H1 (cell line): ENCODE data around the gene CDHR2. TPM values are rescaled to one million over a fixed set of nuclear protein-coding genes. Genes with fewer than 3 reads are reported as not detected.

Experiments
- CTCF ChIA-PET: fragments of 300-600 bp; sonication (Branson Sonifier 250); formaldehyde crosslinking; loops from one replicate; lab custom pipeline; 2021; ENCODE audit not compliant: partially characterized antibody; lab: Charles Lee
- POLR2A ChIA-PET: fragments of 300-600 bp; sonication (Branson Sonifier 250); formaldehyde crosslinking; loops from one replicate; lab custom pipeline; 2021; ENCODE audit warnings: inconsistent platforms; ENCODE audit not compliant: partially characterized antibody; lab: Charles Lee
- DNase-seq, 2 experiments: peaks; one replicate each; pipeline versions ENCODE4 v3.0.0 to v3.0.0-alpha.2; 2010 to 2022; ENCODE audit warnings: low spot score in 2 of 2, low read depth in 1 of 2, mixed read lengths in 1 of 2
- FAIRE-seq: peaks from 2 replicates; lab custom pipeline; 2011; peaks lifted over from hg19 to GRCh38; lab: Jason Lieb, UNC
- H2AFZ ChIP-seq: 2 replicates; pipeline ENCODE4 v1.8.1; 2012; ENCODE audit warnings: low read length, inconsistent platforms
- H2AK5ac ChIP-seq: 2 replicates; pipeline ENCODE4 v1.6.1; 2013; ENCODE audit warnings: low read depth, low read length
- H2BK120ac ChIP-seq: replicated peaks from 2 replicates; pipeline ENCODE3; 2013; ENCODE audit warnings: low read depth, low read length, inconsistent platforms
- H2BK12ac ChIP-seq: 2 replicates; pipeline ENCODE4 v1.6.1; 2013; ENCODE audit warnings: low read depth, low read length
- H2BK15ac ChIP-seq: 2 replicates; pipeline ENCODE4 v1.6.1; 2013; ENCODE audit warnings: low read length
- H2BK20ac ChIP-seq: 2 replicates; pipeline ENCODE4 v1.6.1; 2013; ENCODE audit warnings: low read length
- H2BK5ac ChIP-seq: 2 replicates; pipeline ENCODE4 v1.6.1; 2013; ENCODE audit warnings: low read depth, low read length
- H3K14ac ChIP-seq: 2 replicates; pipeline ENCODE4 v1.6.1; 2013; ENCODE audit warnings: inconsistent platforms; ENCODE audit not compliant: insufficient read length
- H3K18ac ChIP-seq: 2 replicates; pipeline ENCODE4 v1.6.1; 2013; ENCODE audit warnings: low read length; ENCODE audit errors: extremely low read depth
- H3K23ac ChIP-seq: 2 replicates; pipeline ENCODE4 v1.6.1; 2013; ENCODE audit warnings: inconsistent platforms; ENCODE audit not compliant: insufficient read length
- H3K23me2 ChIP-seq: 2 replicates; pipeline ENCODE4 v1.6.1; 2013; ENCODE audit warnings: low read depth, low read length
- H3K27ac ChIP-seq: 2 replicates; pipeline ENCODE4 v1.6.1; 2011; ENCODE audit warnings: low read depth, low read length, inconsistent platforms
- H3K27me3 ChIP-seq, 4 experiments: replicated peaks in 1 of 4; 1 replicate in 1 of 4; 2 replicates in 3 of 4; pipeline versions ENCODE4 v1.6.1 to v1.8.1; 2011 to 2013; ENCODE audit warnings: low read length in 3 of 4, mild to moderate bottlenecking in 3 of 4, inconsistent platforms in 2 of 4, mixed read lengths in 2 of 4, moderate library complexity in 1 of 4; ENCODE audit not compliant: control insufficient read depth in 3 of 4, insufficient read depth in 3 of 4; ENCODE audit errors: extremely low read depth in 1 of 4
- H3K36me3 ChIP-seq, 4 experiments: 2 replicates each; pipeline versions ENCODE4 v1.6.1 to v1.8.1; 2011 to 2013; ENCODE audit warnings: mild to moderate bottlenecking in 4 of 4, low read length in 3 of 4, moderate library complexity in 2 of 4, control low read depth in 1 of 4, inconsistent platforms in 1 of 4; ENCODE audit not compliant: insufficient read depth in 4 of 4, control insufficient read depth in 2 of 4
- H3K4ac ChIP-seq: replicated peaks from 2 replicates; pipeline ENCODE3; 2013; ENCODE audit warnings: low read length, low read depth, mixed read lengths, inconsistent platforms; ENCODE audit not compliant: insufficient read length
- H3K4me1 ChIP-seq, 4 experiments: replicated peaks in 1 of 4; 1 replicate in 1 of 4; 2 replicates in 3 of 4; pipeline versions ENCODE4 v1.6.1 to v1.8.1; 2011 to 2013; ENCODE audit warnings: low read length in 3 of 4, inconsistent platforms in 2 of 4, mixed read lengths in 1 of 4; ENCODE audit not compliant: insufficient read depth in 4 of 4, control insufficient read depth in 3 of 4
- H3K4me2 ChIP-seq, 2 experiments: 2 replicates each; pipeline versions ENCODE4 v1.6.1 to v1.8.1; 2011 to 2013; ENCODE audit warnings: low read depth in 2 of 2, low read length in 2 of 2, control low read depth in 1 of 2, inconsistent platforms in 1 of 2, mild to moderate bottlenecking in 1 of 2; ENCODE audit not compliant: insufficient read depth in 1 of 2
- H3K4me3 ChIP-seq, 4 experiments: fragments of 200-600, 300-600 bp in 1 of 4; sonication (generic), shearing (Covaris generic), sonication (Bioruptor Twin) in 1 of 4; 2 replicates each; pipeline versions ENCODE4 v1.5.1 to v1.8.1; 2011 to 2016; ENCODE audit warnings: low read length in 4 of 4, low read depth in 3 of 4, control low read depth in 2 of 4, inconsistent platforms in 2 of 4, mild to moderate bottlenecking in 2 of 4, mixed read lengths in 1 of 4, moderate library complexity in 1 of 4; ENCODE audit not compliant: insufficient read depth in 2 of 4; ENCODE audit errors: extremely low read depth in 1 of 4
- H3K56ac ChIP-seq: replicated peaks from 2 replicates; pipeline ENCODE3; 2013; ENCODE audit warnings: low read depth, mild to moderate bottlenecking, mixed read lengths, low read length, inconsistent platforms; ENCODE audit not compliant: insufficient read length
- H3K79me1 ChIP-seq: 2 replicates; pipeline ENCODE4 v1.6.1; 2013; ENCODE audit warnings: low read depth, low read length, control low read depth
- H3K79me2 ChIP-seq, 2 experiments: 2 replicates each; pipeline versions ENCODE4 v1.6.1 to v1.8.1; 2012 to 2013; ENCODE audit warnings: low read length in 2 of 2, mild to moderate bottlenecking in 2 of 2, inconsistent platforms in 1 of 2; ENCODE audit not compliant: insufficient read depth in 2 of 2, control insufficient read depth in 1 of 2
- H3K9ac ChIP-seq, 4 experiments: replicated peaks in 1 of 4; 1 replicate in 1 of 4; 2 replicates in 3 of 4; pipeline versions ENCODE4 v1.6.1 to v1.8.1; 2011 to 2013; ENCODE audit warnings: low read depth in 3 of 4, low read length in 3 of 4, control low read depth in 2 of 4, mild to moderate bottlenecking in 2 of 4, moderate library complexity in 2 of 4, inconsistent platforms in 1 of 4; ENCODE audit errors: extremely low read depth in 1 of 4
- H3K9me3 ChIP-seq, 2 experiments: 2 replicates each; pipeline versions ENCODE4 v1.6.1 to v1.8.1; 2012 to 2013; ENCODE audit warnings: mild to moderate bottlenecking in 2 of 2, moderate library complexity in 2 of 2, control low read depth in 1 of 2, inconsistent platforms in 1 of 2, low read depth in 1 of 2, low read length in 1 of 2, mixed read lengths in 1 of 2; ENCODE audit not compliant: insufficient read depth in 2 of 2
- H4K20me1 ChIP-seq, 2 experiments: replicated peaks in 1 of 2; 2 replicates each; pipeline versions ENCODE3 to v1.8.1; 2011 to 2013; ENCODE audit warnings: inconsistent platforms in 2 of 2, low read length in 2 of 2, mild to moderate bottlenecking in 1 of 2; ENCODE audit not compliant: insufficient read depth in 2 of 2, control insufficient read depth in 1 of 2
- H4K5ac ChIP-seq: 2 replicates; pipeline ENCODE4 v1.6.1; 2013; ENCODE audit warnings: low read length, low read depth, mixed read lengths, inconsistent platforms; ENCODE audit not compliant: insufficient read length
- H4K8ac ChIP-seq: 2 replicates; pipeline ENCODE4 v1.8.0; 2013; ENCODE audit warnings: mild to moderate bottlenecking, moderate library complexity, low read length, inconsistent platforms; ENCODE audit not compliant: insufficient read depth; ENCODE audit errors: extremely low read depth
- H4K91ac ChIP-seq: replicated peaks from 2 replicates; pipeline ENCODE3; 2013; ENCODE audit warnings: low read length, mixed read lengths, inconsistent platforms; ENCODE audit not compliant: insufficient read length
- BACH1 ChIP-seq: IDR thresholded peaks from 2 replicates; pipeline ENCODE4 v1.6.1; 2012; ENCODE audit warnings: low read length, improper control_type of control experiment
- CHD2 ChIP-seq: IDR thresholded peaks from 2 replicates; pipeline ENCODE4 v1.6.1; 2012; ENCODE audit warnings: low read length, improper control_type of control experiment
- CREB1 ChIP-seq: IDR thresholded peaks from 2 replicates; pipeline ENCODE4 v1.6.1; 2012; ENCODE audit warnings: inconsistent platforms
- E2F6 ChIP-seq: IDR thresholded peaks from 2 replicates; pipeline ENCODE4 v1.6.1; 2012; ENCODE audit warnings: inconsistent platforms
- EZH2 ChIP-seq: fragments of 200-600 bp; sonication (generic); IDR thresholded peaks from 2 replicates; pipeline ENCODE4 v1.7.1; 2012; ENCODE audit warnings: low read depth, mild to moderate bottlenecking, moderate library complexity, low read length, inconsistent platforms; ENCODE audit not compliant: severe bottlenecking
- HDAC6 ChIP-seq: IDR thresholded peaks from one replicate; pipeline ENCODE4 v1.7.1; 2012; ENCODE audit warnings: low read depth, mild to moderate bottlenecking, inconsistent platforms, low read length, moderate library complexity
- JUND ChIP-seq: IDR thresholded peaks from 2 replicates; pipeline ENCODE4 v1.6.1; 2011; ENCODE audit warnings: mild to moderate bottlenecking, improper control_type of control experiment, low read length
- RNF2 ChIP-seq: fragments of 200-900, 300-1000 bp; sonication (generic); IDR thresholded peaks from 2 replicates; pipeline ENCODE4 v1.7.1; 2016; ENCODE audit warnings: borderline replicate concordance, low read depth, mild to moderate bottlenecking, antibody characterized with exemption, low read length; ENCODE audit not compliant: poor library complexity, severe bottlenecking; ENCODE audit errors: missing control alignments
- SIN3A ChIP-seq, 2 experiments: IDR thresholded peaks in 1 of 2; conservative IDR thresholded peaks in 1 of 2; 2 replicates each; pipeline ENCODE4 v1.6.1; 2011 to 2012; ENCODE audit warnings: low read length in 2 of 2, improper control_type of control experiment in 1 of 2, low read depth in 1 of 2, mild to moderate bottlenecking in 1 of 2
- SIX5 ChIP-seq: IDR thresholded peaks from 2 replicates; pipeline ENCODE4 v1.6.1; 2011; ENCODE audit warnings: mild to moderate bottlenecking, low read depth, low read length
- TAF1 ChIP-seq: IDR thresholded peaks from 2 replicates; pipeline ENCODE4 v1.6.1; 2011; ENCODE audit warnings: mild to moderate bottlenecking, low read depth, low read length
- WGBS, 2 experiments: shearing (Covaris generic) in 1 of 2; methylation state at CpG; one replicate each; pipeline versions ENCODE4 v1.1.6 to v1.1.7; 2013 to 2015; ENCODE audit warnings: low lambda C conversion rate in 2 of 2, mixed read lengths in 2 of 2, inconsistent platforms in 1 of 2, low coverage in 1 of 2, missing lambda C conversion rate in 1 of 2; ENCODE audit not compliant: insufficient replicate concordance in 2 of 2, insufficient coverage in 1 of 2, insufficient read length in 1 of 2; ENCODE audit errors: extremely low coverage in 1 of 2, missing lambda C conversion rate in 1 of 2; 5-methylcytosine and 5-hydroxymethylcytosine counted together
- polyA plus RNA-seq, 7 experiments: library from polyadenylated mRNA; depleted of rRNA in 3 of 7; stranded (reverse) in 5 of 7; unstranded in 2 of 7; fragments of >200 nt in 5 of 7; fragments of 200-250 nt in 2 of 7; gene quantifications; 1 replicate in 5 of 7; 2 replicates in 1 of 7; 4 replicates in 1 of 7; pipeline versions ENCODE4 v1.2.1 to v1.2.3, GENCODE V29; 2011 to 2013; ENCODE audit warnings: missing spikeins in 2 of 7, mixed read lengths in 2 of 7
- total RNA-seq: library from RNA; stranded (reverse); fragmentation: NEBNext Ultra II Directional; extraction: Animal tissue kit (Norgen Biotek cat#: 25700); gene quantifications from 2 replicates; pipeline ENCODE4 v1.2.1, GENCODE V29; 2021

The CDHR2 gene
- total and polyA plus RNA-seq, 2 of the 8 experiments (the other 6 are each of a cell fraction or from before 2014, with no cell fraction given), result 0.02 to 0.43 TPM

GRCh38 chr5:176620333-176620981 is 71.3 kb downstream of the CDHR2 start:
- H2BK120ac ChIP-seq, result no peak overlapping the region
- WGBS, 2 experiments, result 24% methylated on average over 27 of the region's 32 CpGs; no CpG with 5 or more reads in 1 of the 2 experiments
- FAIRE-seq (no peak), DNase-seq (peak in 1 of 2 experiments; percentile 66)
- no peak overlapping the region for H3K27ac ChIP-seq
- H2AK5ac ChIP-seq, result no peak overlapping the region
- H3K23me2 ChIP-seq, result peaks cover 3% of the 10 kb centered on the region; the same call in 1 of the 2 replicates
- H4K91ac ChIP-seq, result no peak overlapping the region
- no peak overlapping the region for H2BK5ac ChIP-seq
- no peaks in the 10 kb centered on the region for H3K79me1 ChIP-seq
- H3K9ac ChIP-seq, result no peak overlapping the region
- H3K4me1 ChIP-seq, result peaks cover 0 to 13% (median 9%) of the 10 kb centered on the region in 4 experiments; a peak in 6 of 7 replicates
- no peak overlapping the region for H3K4ac ChIP-seq
- H2BK15ac ChIP-seq, result no peak overlapping the region
- H3K18ac ChIP-seq, result no peak overlapping the region; the same call in 1 of the 2 replicates
- H2BK20ac ChIP-seq, result no peak overlapping the region
- no peak overlapping the region for H3K23ac ChIP-seq
- no peaks in the 10 kb centered on the region for H3K79me2 ChIP-seq
- H2BK12ac ChIP-seq, result no peak overlapping the region
- H3K4me2 ChIP-seq, result peak overlapping the region; percentile 63 to 72
- H3K27me3 ChIP-seq, result peaks cover 9 to 47% (median 26%) of the 10 kb centered on the region in 4 experiments; a peak in 6 of 7 replicates
- POLR2A ChIA-PET, result interaction anchor here (0.9 to 2.8 kb wide), 5 partner anchors 9 to 85 kb away, joined by 3 to 19 read pairs (median 3); partner anchors contain the start of genes EIF4E1B, SNCB and TSPAN17
- H3K56ac ChIP-seq, result no peak overlapping the region
- peak overlapping the region; percentile 14 to 54 (median 33); a peak in 6 of 8 replicates for H3K4me3 ChIP-seq
- no peak overlapping the region; the same call in 1 of the 2 replicates for H4K8ac ChIP-seq
- no peak overlapping the region for H3K14ac ChIP-seq
- peak overlapping the region; percentile 4; the same call in 1 of the 2 replicates for H2AFZ ChIP-seq
- CTCF ChIA-PET, result interaction anchor here (0.7 to 2.3 kb wide), 7 partner anchors 10 to 85 kb away, joined by 3 to 13 read pairs (median 5); partner anchors contain the start of genes EIF4E1B and SNCB
- H4K5ac ChIP-seq, result no peak overlapping the region
- peaks cover 2 to 5% of the 10 kb centered on the region in 2 experiments for H4K20me1 ChIP-seq
- no peaks in the 10 kb centered on the region for H3K36me3 ChIP-seq
- peaks cover 0 to 6% of the 10 kb centered on the region in 2 experiments; a peak in 1 of 4 replicates for H3K9me3 ChIP-seq
- no peak for TF ChIP-seq TAF1
- no peak for TF ChIP-seq RNF2
- no peak for TF ChIP-seq HDAC6
- TF ChIP-seq JUND, result peak; percentile 58; the same call in 1 of the 2 replicates
- 0 out of 2 replicates have a peak, but pooled peaks have one; percentile 17 for TF ChIP-seq CREB1
- no peak for TF ChIP-seq SIX5
- TF ChIP-seq BACH1, result no peak
- peak; percentile 66 for TF ChIP-seq EZH2
- no peak for TF ChIP-seq E2F6
- no peak for TF ChIP-seq SIN3A (conservative IDR thresholded peaks at IDR 0.05 in 1 of 2, IDR thresholded peaks at IDR 0.05 in 1 of 2; ENCODE audit: low read depth in 1 of 2, low read length in 2 of 2)
- TF ChIP-seq CHD2, result no peak
